ENCODE results near the gene TLR8.

- TF ChIP-seq ZNF274 (IDR thresholded peaks at IDR 0.05; ENCODE audit: low read depth, low read length) (no peak), YY1 (IDR thresholded peaks at IDR 0.05; ENCODE audit: insufficient read depth, insufficient read length) (no peak)
Measured at GRCh38 chrX:12917753-12918152, 11.3 kb downstream of the TLR8 start.

Measured in NT2/D1 (cell line).